Endodermal cell (in vitro differentiated cells): Measurements from ENCODE around the gene PTBP1. TPM values are rescaled to one million over a fixed set of nuclear protein-coding genes. Genes with fewer than 3 reads are reported as not detected.
"Not testable (repeated sequence)": the region's sequence is repeated elsewhere in the genome, so short reads cannot be mapped to it uniquely, and the experiment has no call there.

Experiments
- DNase-seq: peaks from one replicate; pipeline ENCODE4 v3.0.0-alpha.2; 2017
- H3K27ac ChIP-seq: 2 replicates; pipeline ENCODE4 v1.5.1; 2013; ENCODE audit warnings: mild to moderate bottlenecking, low read depth, low read length, moderate library complexity
- H3K27me3 ChIP-seq: 2 replicates; pipeline ENCODE4 v1.6.1; 2013; ENCODE audit warnings: mild to moderate bottlenecking, low read length, moderate library complexity; ENCODE audit not compliant: insufficient read depth, control insufficient read depth, poor library complexity, severe bottlenecking
- H3K36me3 ChIP-seq: 2 replicates; pipeline ENCODE4 v1.7.0; 2013; ENCODE audit warnings: mild to moderate bottlenecking, low read length, moderate library complexity; ENCODE audit not compliant: control insufficient read depth, insufficient read depth
- H3K4me1 ChIP-seq: one replicate; pipeline ENCODE4 v1.7.0; 2013; ENCODE audit warnings: low read length; ENCODE audit not compliant: control insufficient read depth, insufficient read depth
- H3K4me3 ChIP-seq: 2 replicates; pipeline ENCODE4 v1.5.1; 2013; ENCODE audit warnings: mild to moderate bottlenecking, low read length, moderate library complexity
- H3K9ac ChIP-seq: 2 replicates; pipeline ENCODE4 v1.6.1; 2013; ENCODE audit warnings: mild to moderate bottlenecking, low read length, moderate library complexity; ENCODE audit not compliant: poor library complexity, severe bottlenecking; ENCODE audit errors: extremely low read depth
- H3K9me3 ChIP-seq: 2 replicates; pipeline ENCODE4 v1.6.1; 2013; ENCODE audit warnings: mild to moderate bottlenecking, low read length, moderate library complexity; ENCODE audit not compliant: control insufficient read depth
- H3K27ac Mint-ChIP-seq: 2 replicates; pipeline ENCODE4 v1.8.0; 2020; ENCODE audit warnings: mixed read lengths
- H3K27me3 Mint-ChIP-seq: 2 replicates; pipeline ENCODE4 v1.8.0; 2021; ENCODE audit warnings: mild to moderate bottlenecking, mixed read lengths; ENCODE audit not compliant: insufficient read depth
- H3K36me3 Mint-ChIP-seq: 2 replicates; pipeline ENCODE4 v1.8.0; 2020; ENCODE audit warnings: low read depth, mixed read lengths
- H3K4me1 Mint-ChIP-seq: 2 replicates; pipeline ENCODE4 v1.8.0; 2020; ENCODE audit warnings: mixed read lengths
- H3K4me3 Mint-ChIP-seq: 2 replicates; pipeline ENCODE4 v1.8.0; 2020; ENCODE audit warnings: mild to moderate bottlenecking, moderate library complexity, mixed read lengths
- H3K9me3 Mint-ChIP-seq: 2 replicates; pipeline ENCODE4 v1.8.0; 2020; ENCODE audit warnings: mild to moderate bottlenecking, mixed read lengths
- CTCF ChIP-seq: fragments of 200-600 bp; sonication (generic); conservative IDR thresholded peaks from 2 replicates; pipeline ENCODE4 v1.5.0; 2021; ENCODE audit warnings: antibody characterized with exemption, mild to moderate bottlenecking
- WGBS, 2 experiments: methylation state at CpG; one replicate each; pipeline versions ENCODE4 v1.1.5 to v1.1.7; 2013; ENCODE audit warnings: missing lambda C conversion rate in 2 of 2, mixed read lengths in 1 of 2; ENCODE audit not compliant: insufficient coverage in 1 of 2, insufficient read length in 1 of 2; 5-methylcytosine and 5-hydroxymethylcytosine counted together
- total RNA-seq, 2 donors: library from RNA; stranded (reverse); fragmentation: NEBNext Ultra II Directional in 1 of 2; extraction: Animal tissue kit (Norgen Biotek cat#: 25700) in 1 of 2; gene quantifications; 2 replicates in 1 of 2; 3 replicates in 1 of 2; pipeline ENCODE4 v1.2.1, GENCODE V29; 2021

Gene PTBP1
- total RNA-seq, 2 donors from 2014 or later: 647 to 694 TPM

- Histone ChIP-seq H3K4me1 (no peaks in the 10 kb centered on the region), H3K9ac (no peak overlapping the region), H3K27ac (no peak overlapping the region), H3K27me3 (no peaks in the 10 kb centered on the region), H3K4me3 (no peak overlapping the region), H3K36me3 (no peaks in the 10 kb centered on the region), H3K9me3 (no peaks in the 10 kb centered on the region)
- 91 to 93% methylated on average over 17 to 24 of the region's 24 CpGs for WGBS, 2 experiments
- Mint-ChIP-seq H3K36me3 (no peaks in the 10 kb centered on the region), H3K4me3 (no peak overlapping the region), H3K4me1 (no peaks in the 10 kb centered on the region), H3K9me3 (no peaks in the 10 kb centered on the region), H3K27me3 (no peaks in the 10 kb centered on the region), H3K27ac (no peak overlapping the region)
- TF ChIP-seq CTCF: no peak
- DNase-seq: no peak
These were observed 37.0 kb downstream of the PTBP1 start for GRCh38 chr19:834216-834615.

- H3K27me3 Mint-ChIP-seq: no peaks in the 10 kb centered on the region
- WGBS, 2 experiments: 91 to 94% methylated on average over 15 to 33 of the region's 36 CpGs
- H3K4me3 Mint-ChIP-seq: no peak overlapping the region
- H3K36me3 Mint-ChIP-seq: no peaks in the 10 kb centered on the region
- H3K4me1 ChIP-seq: no peaks in the 10 kb centered on the region
- no peak for DNase-seq
- no peak overlapping the region for H3K4me3 ChIP-seq
- TF ChIP-seq CTCF: no peak
- no peak overlapping the region for H3K27ac ChIP-seq
- no peaks in the 10 kb centered on the region for H3K36me3 ChIP-seq
- no peaks in the 10 kb centered on the region for H3K27me3 ChIP-seq
- H3K9me3 ChIP-seq: no peaks in the 10 kb centered on the region
- no peak overlapping the region for H3K9ac ChIP-seq
- H3K27ac Mint-ChIP-seq: no peak overlapping the region
- no peaks in the 10 kb centered on the region for H3K4me1 Mint-ChIP-seq
- H3K9me3 Mint-ChIP-seq: no peaks in the 10 kb centered on the region
These were observed 38.1 kb downstream of the PTBP1 start for GRCh38 chr19:835210-835810.

- Histone ChIP-seq H3K27me3 (peaks cover 31% of the 10 kb centered on the region), H3K4me1 (no peaks in the 10 kb centered on the region), H3K36me3 (no peaks in the 10 kb centered on the region), H3K9ac (no peak within 1 kb of the TSS), H3K27ac (no peak within 1 kb of the TSS), H3K9me3 (no peaks in the 10 kb centered on the region), H3K4me3 (no peak within 1 kb of the TSS)
- H3K4me3 Mint-ChIP-seq: no peak within 1 kb of the TSS
- WGBS, 2 experiments: 89% methylated on average over 7 to 24 of the region's 24 CpGs
- no peak within 1 kb of the TSS for H3K27ac Mint-ChIP-seq
- H3K4me1 Mint-ChIP-seq: no peaks in the 10 kb centered on the region
- peaks cover 40% of the 10 kb centered on the region for H3K27me3 Mint-ChIP-seq
- no peaks in the 10 kb centered on the region for H3K9me3 Mint-ChIP-seq
- H3K36me3 Mint-ChIP-seq: no peaks in the 10 kb centered on the region
- DNase-seq: no peak
- TF ChIP-seq CTCF: no peak
These were observed 43.4 kb downstream of the PTBP1 start, which contains the start of gene PRTN3 for GRCh38 chr19:840519-841206. TSS of gene PRTN3 (plus strand) at chr19:840999. CDS start at chr19:841009, 10 bp downstream.

- not testable (repeated sequence) for H3K4me1 ChIP-seq, H3K4me3 ChIP-seq, H3K9me3 Mint-ChIP-seq, H3K27ac ChIP-seq, H3K27ac Mint-ChIP-seq, H3K9ac ChIP-seq, H3K4me3 Mint-ChIP-seq, DNase-seq, H3K36me3 ChIP-seq, H3K9me3 ChIP-seq, H3K36me3 Mint-ChIP-seq, H3K4me1 Mint-ChIP-seq
- WGBS, 2 experiments: 90 to 91% methylated on average over 5 to 7 of the region's 7 CpGs
- H3K27me3 Mint-ChIP-seq: peaks cover 46% of the 10 kb centered on the region
- peaks cover 31% of the 10 kb centered on the region for H3K27me3 ChIP-seq
These were observed 45.5 kb downstream of the PTBP1 start for GRCh38 chr19:842802-843179.
